ENCODE data around the gene MARCHF5. TPM values are rescaled to one million over a fixed set of nuclear protein-coding genes. Genes with fewer than 3 reads are reported as not detected.

The MARCHF5 gene
- total RNA-seq, 1 experiment from 2014 or later: 39.1 TPM

DNA sequence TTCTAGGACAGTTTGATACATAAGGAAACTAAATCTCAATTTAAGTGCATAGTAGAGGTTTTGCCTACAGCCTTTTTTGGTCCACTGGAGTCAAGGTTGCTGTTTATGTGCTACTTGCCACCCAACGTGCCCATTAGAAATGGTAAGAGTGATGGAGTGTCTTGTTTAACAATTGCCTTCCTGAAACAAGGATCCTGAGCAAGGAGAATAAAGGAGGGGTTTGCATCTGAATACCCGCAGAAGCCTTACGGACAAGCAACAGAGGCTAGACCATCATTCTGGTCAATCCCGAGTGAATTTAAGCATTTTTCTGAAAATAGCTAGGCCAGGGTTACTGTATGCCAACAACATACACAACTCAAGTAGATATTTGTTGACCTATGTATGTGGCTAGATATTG lies 63.6 kb downstream of the MARCHF5 start:
- Histone ChIP-seq H3K27ac (no peak overlapping the region), H3K9me2 (ENCODE audit: insufficient read depth) (no peaks in the 10 kb centered on the region), H3K4me2 (no peak overlapping the region), H4K20me1 (ENCODE audit: insufficient read depth) (no peaks in the 10 kb centered on the region), H3K79me2 (ENCODE audit: low read depth) (no peaks in the 10 kb centered on the region), H2AFZ (no peak overlapping the region), H3K4me1 (replicated peaks; ENCODE audit: insufficient read depth) (no peaks in the 10 kb centered on the region), H3K27me3 (ENCODE audit: insufficient read depth, low read depth) (no peaks in the 10 kb centered on the region), H3K4me3 (no peak overlapping the region), H3K9me3 (ENCODE audit: insufficient read depth, low read depth) (no peaks in the 10 kb centered on the region), H3F3A (ENCODE audit: insufficient read depth, low read depth) (no peaks in the 10 kb centered on the region), H3K36me3 (ENCODE audit: low read depth) (no peaks in the 10 kb centered on the region; the same call in 1 of the 2 replicates)
- intact Hi-C loops (cut with micrococcal nuclease; ENCODE audit: unreplicated experiment): no loop called here
- no peak for DNase-seq
- ChIA-PET POLR2A (ENCODE audit: unreplicated experiment) (no interaction called here), CTCF (no interaction called here)
- TF ChIP-seq EZH2 (IDR thresholded peaks at IDR 0.05; ENCODE audit: low read depth): no peak
- TF ChIP-seq, protein P1, sequence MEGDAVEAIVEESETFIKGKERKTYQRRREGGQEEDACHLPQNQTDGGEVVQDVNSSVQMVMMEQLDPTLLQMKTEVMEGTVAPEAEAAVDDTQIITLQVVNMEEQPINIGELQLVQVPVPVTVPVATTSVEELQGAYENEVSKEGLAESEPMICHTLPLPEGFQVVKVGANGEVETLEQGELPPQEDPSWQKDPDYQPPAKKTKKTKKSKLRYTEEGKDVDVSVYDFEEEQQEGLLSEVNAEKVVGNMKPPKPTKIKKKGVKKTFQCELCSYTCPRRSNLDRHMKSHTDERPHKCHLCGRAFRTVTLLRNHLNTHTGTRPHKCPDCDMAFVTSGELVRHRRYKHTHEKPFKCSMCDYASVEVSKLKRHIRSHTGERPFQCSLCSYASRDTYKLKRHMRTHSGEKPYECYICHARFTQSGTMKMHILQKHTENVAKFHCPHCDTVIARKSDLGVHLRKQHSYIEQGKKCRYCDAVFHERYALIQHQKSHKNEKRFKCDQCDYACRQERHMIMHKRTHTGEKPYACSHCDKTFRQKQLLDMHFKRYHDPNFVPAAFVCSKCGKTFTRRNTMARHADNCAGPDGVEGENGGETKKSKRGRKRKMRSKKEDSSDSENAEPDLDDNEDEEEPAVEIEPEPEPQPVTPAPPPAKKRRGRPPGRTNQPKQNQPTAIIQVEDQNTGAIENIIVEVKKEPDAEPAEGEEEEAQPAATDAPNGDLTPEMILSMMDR (conservative IDR thresholded peaks at IDR 0.05): no peak
- BruUV-seq (replicated peaks): no TSS peak

DNA sequence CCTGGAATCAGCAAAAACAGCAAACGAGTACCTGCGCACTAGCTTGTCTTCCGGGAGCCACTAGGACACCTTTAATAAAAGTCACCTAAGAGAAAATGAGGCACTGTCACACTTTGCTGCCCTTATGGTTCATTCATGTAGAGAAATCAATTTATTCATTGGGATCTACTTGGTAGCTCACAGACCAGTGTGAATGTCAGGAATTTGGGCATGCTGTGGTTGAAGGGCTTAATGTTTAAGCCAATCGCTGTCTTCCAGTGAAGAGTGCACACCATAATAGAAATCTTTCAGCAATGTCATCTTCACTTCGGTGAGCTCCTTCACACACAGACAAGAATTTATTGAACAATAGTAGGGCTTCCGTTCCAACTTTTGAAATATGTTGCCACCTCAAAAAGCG lies 65.1 kb downstream of the MARCHF5 start:
- Histone ChIP-seq H3K27ac (no peak overlapping the region), H3K4me3 (no peak overlapping the region), H3F3A (ENCODE audit: insufficient read depth, low read depth) (no peaks in the 10 kb centered on the region), H3K79me2 (ENCODE audit: low read depth) (no peaks in the 10 kb centered on the region), H3K4me2 (no peak overlapping the region), H3K36me3 (ENCODE audit: low read depth) (no peaks in the 10 kb centered on the region; the same call in 1 of the 2 replicates), H3K4me1 (replicated peaks; ENCODE audit: insufficient read depth) (no peaks in the 10 kb centered on the region), H4K20me1 (ENCODE audit: insufficient read depth) (no peaks in the 10 kb centered on the region), H3K9me2 (ENCODE audit: insufficient read depth) (no peaks in the 10 kb centered on the region), H3K9me3 (ENCODE audit: insufficient read depth, low read depth) (no peaks in the 10 kb centered on the region), H3K27me3 (ENCODE audit: insufficient read depth, low read depth) (no peaks in the 10 kb centered on the region), H2AFZ (no peak overlapping the region)
- ChIA-PET CTCF (no interaction called here), POLR2A (ENCODE audit: unreplicated experiment) (no interaction called here)
- intact Hi-C loops (cut with micrococcal nuclease; ENCODE audit: unreplicated experiment): no loop called here
- BruUV-seq (replicated peaks): no TSS peak
- no peak for DNase-seq
- TF ChIP-seq, protein P1 (conservative IDR thresholded peaks at IDR 0.05): no peak
- TF ChIP-seq EZH2 (IDR thresholded peaks at IDR 0.05; ENCODE audit: low read depth): no peak

DNA sequence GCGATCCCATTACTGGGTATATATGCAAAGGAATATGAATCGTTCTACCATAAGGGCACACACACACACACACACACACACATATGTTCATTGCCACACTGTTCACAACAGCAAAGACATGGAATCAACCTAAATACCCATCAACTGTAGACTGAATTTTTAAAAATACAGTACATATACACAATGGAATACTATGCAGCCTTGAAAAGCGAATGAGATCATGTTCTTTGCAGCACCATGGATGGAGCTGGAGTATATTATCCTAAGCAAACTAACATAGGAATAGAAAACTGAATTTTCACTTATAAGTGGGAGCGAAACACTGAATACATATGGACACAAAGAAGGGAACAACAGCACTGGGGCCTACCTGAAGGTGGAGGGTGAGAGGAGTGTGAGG lies 72.5 kb downstream of the MARCHF5 start:
- Histone ChIP-seq H3K27me3 (ENCODE audit: insufficient read depth, low read depth) (no peaks in the 10 kb centered on the region), H3K4me3 (no peak overlapping the region), H3K36me3 (ENCODE audit: low read depth) (no peaks in the 10 kb centered on the region), H3K9me3 (ENCODE audit: insufficient read depth, low read depth) (no peaks in the 10 kb centered on the region), H3K4me1 (replicated peaks; ENCODE audit: insufficient read depth) (no peaks in the 10 kb centered on the region), H3K27ac (no peak overlapping the region), H3F3A (ENCODE audit: insufficient read depth, low read depth) (no peaks in the 10 kb centered on the region), H2AFZ (no peak overlapping the region), H4K20me1 (ENCODE audit: insufficient read depth) (no peaks in the 10 kb centered on the region), H3K9me2 (ENCODE audit: insufficient read depth) (no peaks in the 10 kb centered on the region), H3K79me2 (ENCODE audit: low read depth) (no peaks in the 10 kb centered on the region), H3K4me2 (no peak overlapping the region)
- no peak for TF ChIP-seq EZH2 (IDR thresholded peaks at IDR 0.05; ENCODE audit: low read depth)
- TF ChIP-seq, protein P1 (conservative IDR thresholded peaks at IDR 0.05): no peak
- no TSS peak for BruUV-seq (replicated peaks)
- no peak for DNase-seq
- POLR2A ChIA-PET (ENCODE audit: unreplicated experiment): no interaction called here
- CTCF ChIA-PET: no interaction called here
- intact Hi-C loops (cut with micrococcal nuclease; ENCODE audit: unreplicated experiment): no loop called here

All from PC-9 (cell line).